HepG2 (cell line): ENCODE data around the gene C2. TPM values are rescaled to one million over a fixed set of nuclear protein-coding genes. Genes with fewer than 3 reads are reported as not detected.

ENCODE experiments used
- BRF2 ChIP-seq: sonication (generic); formaldehyde crosslinking; IDR thresholded peaks from 2 replicates; pipeline ENCODE4 v1.8.1; 2022; ENCODE audit warnings: mild to moderate bottlenecking, missing genetic modification reagents
- FUBP1 ChIP-seq: sonication (generic); formaldehyde crosslinking; IDR thresholded peaks from 2 replicates; pipeline ENCODE4 v1.5.1; 2020; ENCODE audit warnings: missing genetic modification reagents, mild to moderate bottlenecking, borderline replicate concordance
- MATR3 ChIP-seq: sonication (generic); formaldehyde crosslinking; IDR thresholded peaks from 2 replicates; pipeline ENCODE4 v1.4.0; 2020; ENCODE audit warnings: missing genetic modification reagents
- RBM39 ChIP-seq: fragments of 200-400 bp; formaldehyde crosslinking; IDR thresholded peaks from one replicate; pipeline ENCODE4 v1.6.1; 2018; ENCODE audit warnings: antibody characterized with exemption, mild to moderate bottlenecking, low read depth, low read length; ENCODE audit not compliant: poor library complexity, severe bottlenecking
- RCOR2 ChIP-seq: IDR thresholded peaks from 2 replicates; pipeline ENCODE4 v1.6.1; 2016; ENCODE audit warnings: missing biosample characterization, missing genetic modification reagents
- RFX3 ChIP-seq: IDR thresholded peaks from 2 replicates; pipeline ENCODE4 v1.6.1; 2016; ENCODE audit warnings: missing biosample characterization, missing genetic modification reagents
- RXRB ChIP-seq: IDR thresholded peaks from 2 replicates; pipeline ENCODE4 v1.6.1; 2016; ENCODE audit warnings: borderline replicate concordance, missing genetic modification reagents, missing compliant biosample characterization
- TFE3 ChIP-seq: IDR thresholded peaks from 2 replicates; pipeline ENCODE4 v1.6.1; 2016
- U2AF2 ChIP-seq: fragments of 200-400 bp; formaldehyde crosslinking; IDR thresholded peaks from 2 replicates; pipeline ENCODE4 v1.6.1; 2017; ENCODE audit warnings: low read depth, mild to moderate bottlenecking, low read length
- ZNF530 ChIP-seq: sonication (generic); formaldehyde crosslinking; IDR thresholded peaks from 2 replicates; pipeline ENCODE4 v1.5.0; 2020; ENCODE audit warnings: low read depth, mild to moderate bottlenecking, missing genetic modification reagents
- ZNF644 ChIP-seq: IDR thresholded peaks from 2 replicates; pipeline ENCODE4 v1.6.1; 2016; ENCODE audit warnings: low read depth
- ZNF672 ChIP-seq: sonication (generic); formaldehyde crosslinking; IDR thresholded peaks from 2 replicates; pipeline ENCODE4 v1.8.1; 2022; ENCODE audit warnings: missing genetic modification reagents
- ZNF891 ChIP-seq: sonication (generic); formaldehyde crosslinking; IDR thresholded peaks from 2 replicates; pipeline ENCODE4 v1.5.0; 2020; ENCODE audit warnings: mild to moderate bottlenecking, missing genetic modification reagents
- polyA plus RNA-seq, 8 experiments: library from polyadenylated mRNA; depleted of rRNA in 3 of 8; stranded (reverse) in 7 of 8; unstranded in 1 of 8; fragments of >200 nt; fragmentation: Illumina TruSeq in 4 of 8; extraction: Trizol in 4 of 8; gene quantifications; 2 replicates each; pipeline versions ENCODE4 v1.2.1 to v1.2.3, GENCODE V29; 2011 to 2016; ENCODE audit warnings: low read depth in 4 of 8, missing spikeins in 1 of 8, mixed read lengths in 1 of 8; ENCODE audit not compliant: insufficient read depth in 1 of 8
- total RNA-seq, 5 experiments: library from RNA; depleted of rRNA; stranded (reverse); fragments of >200 nt; fragmentation: Illumina TruSeq; extraction: Trizol; gene quantifications; 2 replicates each; pipeline ENCODE4 v1.2.3, GENCODE V29; 2016; ENCODE audit warnings: low read depth in 1 of 5
- TF ChIP-seq, protein P1 (sequence below): sonication (generic); formaldehyde crosslinking; IDR thresholded peaks from 2 replicates; pipeline ENCODE4 v1.5.1; 2020; ENCODE audit warnings: mild to moderate bottlenecking, moderate library complexity, missing genetic modification reagents
- TF ChIP-seq, protein P2 (sequence below): sonication (generic); formaldehyde crosslinking; IDR thresholded peaks from 2 replicates; pipeline ENCODE4 v1.5.1; 2020; ENCODE audit warnings: missing genetic modification reagents, mild to moderate bottlenecking, borderline replicate concordance
- TF ChIP-seq, protein P3 (sequence below): sonication (generic); formaldehyde crosslinking; IDR thresholded peaks from 2 replicates; pipeline ENCODE4 v1.4.0; 2020; ENCODE audit warnings: mild to moderate bottlenecking, missing genetic modification reagents

Gene C2
- total and polyA plus RNA-seq, 2 of the 13 experiments (the other 11 are each of a cell fraction or from before 2014, with no cell fraction given), result 165 to 307 TPM

- TF ChIP-seq TFE3 (CRISPR knock-in tag) (peak; percentile 70), FUBP1 (CRISPR knock-in tag) (no peak), BRF2 (peak; percentile 38; the same call in 1 of the 2 replicates), RXRB (no peak; the same call in 1 of the 2 replicates), U2AF2 (no peak), ZNF672 (CRISPR knock-in tag) (no peak), RCOR2 (CRISPR knock-in tag) (peak; percentile 83; the same call in 1 of the 2 replicates), ZNF530 (no peak), RFX3 (CRISPR knock-in tag) (peak; percentile 79), RBM39 (peak; percentile 95), ZNF891 (CRISPR knock-in tag) (no peak), ZNF644 (CRISPR knock-in tag) (no peak), MATR3 (CRISPR knock-in tag) (no peak)
- TF ChIP-seq, protein P1, sequence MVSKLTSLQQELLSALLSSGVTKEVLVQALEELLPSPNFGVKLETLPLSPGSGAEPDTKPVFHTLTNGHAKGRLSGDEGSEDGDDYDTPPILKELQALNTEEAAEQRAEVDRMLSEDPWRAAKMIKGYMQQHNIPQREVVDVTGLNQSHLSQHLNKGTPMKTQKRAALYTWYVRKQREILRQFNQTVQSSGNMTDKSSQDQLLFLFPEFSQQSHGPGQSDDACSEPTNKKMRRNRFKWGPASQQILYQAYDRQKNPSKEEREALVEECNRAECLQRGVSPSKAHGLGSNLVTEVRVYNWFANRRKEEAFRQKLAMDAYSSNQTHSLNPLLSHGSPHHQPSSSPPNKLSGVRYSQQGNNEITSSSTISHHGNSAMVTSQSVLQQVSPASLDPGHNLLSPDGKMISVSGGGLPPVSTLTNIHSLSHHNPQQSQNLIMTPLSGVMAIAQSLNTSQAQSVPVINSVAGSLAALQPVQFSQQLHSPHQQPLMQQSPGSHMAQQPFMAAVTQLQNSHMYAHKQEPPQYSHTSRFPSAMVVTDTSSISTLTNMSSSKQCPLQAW (CRISPR knock-in tag), result peak; percentile 76
- TF ChIP-seq, protein P2, sequence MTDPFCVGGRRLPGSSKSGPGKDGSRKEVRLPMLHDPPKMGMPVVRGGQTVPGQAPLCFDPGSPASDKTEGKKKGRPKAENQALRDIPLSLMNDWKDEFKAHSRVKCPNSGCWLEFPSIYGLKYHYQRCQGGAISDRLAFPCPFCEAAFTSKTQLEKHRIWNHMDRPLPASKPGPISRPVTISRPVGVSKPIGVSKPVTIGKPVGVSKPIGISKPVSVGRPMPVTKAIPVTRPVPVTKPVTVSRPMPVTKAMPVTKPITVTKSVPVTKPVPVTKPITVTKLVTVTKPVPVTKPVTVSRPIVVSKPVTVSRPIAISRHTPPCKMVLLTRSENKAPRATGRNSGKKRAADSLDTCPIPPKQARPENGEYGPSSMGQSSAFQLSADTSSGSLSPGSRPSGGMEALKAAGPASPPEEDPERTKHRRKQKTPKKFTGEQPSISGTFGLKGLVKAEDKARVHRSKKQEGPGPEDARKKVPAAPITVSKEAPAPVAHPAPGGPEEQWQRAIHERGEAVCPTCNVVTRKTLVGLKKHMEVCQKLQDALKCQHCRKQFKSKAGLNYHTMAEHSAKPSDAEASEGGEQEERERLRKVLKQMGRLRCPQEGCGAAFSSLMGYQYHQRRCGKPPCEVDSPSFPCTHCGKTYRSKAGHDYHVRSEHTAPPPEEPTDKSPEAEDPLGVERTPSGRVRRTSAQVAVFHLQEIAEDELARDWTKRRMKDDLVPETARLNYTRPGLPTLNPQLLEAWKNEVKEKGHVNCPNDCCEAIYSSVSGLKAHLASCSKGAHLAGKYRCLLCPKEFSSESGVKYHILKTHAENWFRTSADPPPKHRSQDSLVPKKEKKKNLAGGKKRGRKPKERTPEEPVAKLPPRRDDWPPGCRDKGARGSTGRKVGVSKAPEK (CRISPR knock-in tag), result no peak
- TF ChIP-seq, protein P3, sequence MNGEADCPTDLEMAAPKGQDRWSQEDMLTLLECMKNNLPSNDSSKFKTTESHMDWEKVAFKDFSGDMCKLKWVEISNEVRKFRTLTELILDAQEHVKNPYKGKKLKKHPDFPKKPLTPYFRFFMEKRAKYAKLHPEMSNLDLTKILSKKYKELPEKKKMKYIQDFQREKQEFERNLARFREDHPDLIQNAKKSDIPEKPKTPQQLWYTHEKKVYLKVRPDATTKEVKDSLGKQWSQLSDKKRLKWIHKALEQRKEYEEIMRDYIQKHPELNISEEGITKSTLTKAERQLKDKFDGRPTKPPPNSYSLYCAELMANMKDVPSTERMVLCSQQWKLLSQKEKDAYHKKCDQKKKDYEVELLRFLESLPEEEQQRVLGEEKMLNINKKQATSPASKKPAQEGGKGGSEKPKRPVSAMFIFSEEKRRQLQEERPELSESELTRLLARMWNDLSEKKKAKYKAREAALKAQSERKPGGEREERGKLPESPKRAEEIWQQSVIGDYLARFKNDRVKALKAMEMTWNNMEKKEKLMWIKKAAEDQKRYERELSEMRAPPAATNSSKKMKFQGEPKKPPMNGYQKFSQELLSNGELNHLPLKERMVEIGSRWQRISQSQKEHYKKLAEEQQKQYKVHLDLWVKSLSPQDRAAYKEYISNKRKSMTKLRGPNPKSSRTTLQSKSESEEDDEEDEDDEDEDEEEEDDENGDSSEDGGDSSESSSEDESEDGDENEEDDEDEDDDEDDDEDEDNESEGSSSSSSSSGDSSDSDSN (CRISPR knock-in tag), result peak; percentile 70; the same call in 1 of the 2 replicates
Observed at GRCh38 chr6:31958741-31959739, 31.5 kb downstream of the C2 start, which contains the start of the genes NELFE and SKIC2 (continued).
